Uterus (tissue), 2 donors: ENCODE results near the gene EEF2K.

Source experiments
- POLR2A ChIP-seq, 2 donors: fragments of 450-650 bp; IDR thresholded peaks; one replicate each; pipeline ENCODE4 v1.6.1; 2016; ENCODE audit warnings: antibody characterized with exemption in 2 of 2, mild to moderate bottlenecking in 1 of 2, moderate library complexity in 1 of 2
- TF ChIP-seq, protein P1 (sequence below), 4 experiments: fragments of 200-600 bp in 2 of 4; fragments of 450-650 bp in 2 of 4; sonication (generic) in 2 of 4; IDR thresholded peaks; one replicate each; pipeline ENCODE4 v1.5.1; 2016 to 2019; ENCODE audit warnings: antibody characterized with exemption in 4 of 4, mild to moderate bottlenecking in 2 of 4, moderate library complexity in 1 of 4

GRCh38 chr16:22240023-22240710, 34.1 kb downstream of the EEF2K start:
- TF ChIP-seq POLR2A (IDR thresholded peaks at IDR 0.05) = no peak
- TF ChIP-seq, protein P1, sequence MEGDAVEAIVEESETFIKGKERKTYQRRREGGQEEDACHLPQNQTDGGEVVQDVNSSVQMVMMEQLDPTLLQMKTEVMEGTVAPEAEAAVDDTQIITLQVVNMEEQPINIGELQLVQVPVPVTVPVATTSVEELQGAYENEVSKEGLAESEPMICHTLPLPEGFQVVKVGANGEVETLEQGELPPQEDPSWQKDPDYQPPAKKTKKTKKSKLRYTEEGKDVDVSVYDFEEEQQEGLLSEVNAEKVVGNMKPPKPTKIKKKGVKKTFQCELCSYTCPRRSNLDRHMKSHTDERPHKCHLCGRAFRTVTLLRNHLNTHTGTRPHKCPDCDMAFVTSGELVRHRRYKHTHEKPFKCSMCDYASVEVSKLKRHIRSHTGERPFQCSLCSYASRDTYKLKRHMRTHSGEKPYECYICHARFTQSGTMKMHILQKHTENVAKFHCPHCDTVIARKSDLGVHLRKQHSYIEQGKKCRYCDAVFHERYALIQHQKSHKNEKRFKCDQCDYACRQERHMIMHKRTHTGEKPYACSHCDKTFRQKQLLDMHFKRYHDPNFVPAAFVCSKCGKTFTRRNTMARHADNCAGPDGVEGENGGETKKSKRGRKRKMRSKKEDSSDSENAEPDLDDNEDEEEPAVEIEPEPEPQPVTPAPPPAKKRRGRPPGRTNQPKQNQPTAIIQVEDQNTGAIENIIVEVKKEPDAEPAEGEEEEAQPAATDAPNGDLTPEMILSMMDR (IDR thresholded peaks at IDR 0.05) = no peak
